K562 (cell line): ENCODE results near the gene MCC. TPM values are rescaled to one million over a fixed set of nuclear protein-coding genes. Genes with fewer than 3 reads are reported as not detected.

ENCODE experiments used
- BRF1 ChIP-seq: IDR thresholded peaks from 3 replicates; pipeline ENCODE4 v1.6.1; 2011; ENCODE audit warnings: borderline replicate concordance, mild to moderate bottlenecking; ENCODE audit not compliant: insufficient read length; ENCODE audit errors: extremely low read depth
- CBFA2T2 ChIP-seq: fragments of 450-650 bp; conservative IDR thresholded peaks from 2 replicates; pipeline ENCODE4 v1.6.1; 2017; ENCODE audit warnings: mild to moderate bottlenecking
- CREB3 ChIP-seq: fragments of 450-650 bp; conservative IDR thresholded peaks from 2 replicates; pipeline ENCODE4 v1.6.1; 2016; ENCODE audit warnings: missing genetic modification characterization, low read depth, mild to moderate bottlenecking, missing compliant biosample characterization, moderate library complexity
- CXXC5 ChIP-seq: fragments of 250-450 bp; sonication (Bioruptor Pico); IDR thresholded peaks from 2 replicates; pipeline ENCODE4 v1.8.0; 2022; ENCODE audit warnings: inconsistent platforms, mild to moderate bottlenecking, moderate library complexity
- DPF2 ChIP-seq: fragments of 450-650 bp; IDR thresholded peaks from 2 replicates; pipeline ENCODE4 v1.6.1; 2016
- LCOR ChIP-seq: sonication (generic); formaldehyde crosslinking; IDR thresholded peaks from 2 replicates; pipeline ENCODE4 v1.8.0; 2022; ENCODE audit warnings: mild to moderate bottlenecking, missing genetic modification reagents
- PREB ChIP-seq: sonication (generic); formaldehyde crosslinking; IDR thresholded peaks from 2 replicates; pipeline ENCODE4 v1.8.1; 2023; ENCODE audit warnings: mild to moderate bottlenecking, missing genetic modification reagents
- RAD21 ChIP-seq, 2 experiments: fragments of 250-450 bp in 1 of 2; fragments of 450-650 bp in 1 of 2; sonication (Bioruptor Pico) in 1 of 2; formaldehyde crosslinking in 1 of 2; IDR thresholded peaks in 1 of 2; conservative IDR thresholded peaks in 1 of 2; 2 replicates each; pipeline versions ENCODE4 v1.4.0 to v1.8.0; 2020 to 2022; ENCODE audit warnings: mild to moderate bottlenecking in 2 of 2, moderate library complexity in 1 of 2
- SMARCE1 ChIP-seq: fragments of 450-650 bp; IDR thresholded peaks from 2 replicates; pipeline ENCODE4 v1.7.1; 2016; ENCODE audit warnings: mild to moderate bottlenecking
- TAL1 ChIP-seq: fragments of 450-650 bp; IDR thresholded peaks from 2 replicates; pipeline ENCODE4 v1.6.1; 2016; ENCODE audit warnings: mild to moderate bottlenecking
- TEAD4 ChIP-seq, 2 experiments: sonication (generic) in 1 of 2; formaldehyde crosslinking in 1 of 2; IDR thresholded peaks; 2 replicates each; pipeline versions ENCODE4 v1.6.1 to v1.8.0; 2012 to 2022; ENCODE audit warnings: borderline replicate concordance in 1 of 2, inconsistent platforms in 1 of 2, low read length in 1 of 2, mild to moderate bottlenecking in 1 of 2, missing genetic modification reagents in 1 of 2
- ZNF143 ChIP-seq: sonication (generic); formaldehyde crosslinking; IDR thresholded peaks from 2 replicates; pipeline ENCODE4 v1.9.0; 2022; ENCODE audit warnings: mild to moderate bottlenecking, missing genetic modification reagents
- ZNF449 ChIP-seq: fragments of 250-450 bp; sonication (Bioruptor Pico); IDR thresholded peaks from 2 replicates; pipeline ENCODE4 v1.8.0; 2022; ENCODE audit warnings: moderate library complexity, mild to moderate bottlenecking, inconsistent platforms
- ZNF830 ChIP-seq: fragments of 250-450 bp; sonication (Bioruptor Pico); IDR thresholded peaks from 2 replicates; pipeline ENCODE4 v1.5.0; 2021; ENCODE audit warnings: mild to moderate bottlenecking
- polyA plus RNA-seq, 8 experiments: library from polyadenylated mRNA; depleted of rRNA in 4 of 8; stranded (reverse) in 5 of 8; unstranded in 3 of 8; fragments of >200 nt; fragmentation: Nextera tagmentation in 2 of 8; fragmentation: Illumina TruSeq in 1 of 8; extraction: Ambion mirVana in 2 of 8; extraction: Trizol in 1 of 8; gene quantifications; 2 replicates each; pipeline versions ENCODE4 v1.2.1 to v1.2.3, GENCODE V29; 2011 to 2014; ENCODE audit warnings: inconsistent platforms in 1 of 8, missing spikeins in 1 of 8
- total RNA-seq, 7 experiments: library from RNA; depleted of rRNA in 6 of 7; stranded (reverse); fragments of >200 nt in 6 of 7; fragmentation: Illumina TruSeq in 2 of 7; extraction: Trizol in 2 of 7; gene quantifications; 2 replicates each; pipeline versions ENCODE4 v1.2.1 to v1.2.3, GENCODE V29; 2011 to 2021; ENCODE audit warnings: low replicate concordance in 1 of 7
- TF ChIP-seq, protein P1 (sequence below), 2 experiments: fragments of 450-650 bp; IDR thresholded peaks; 2 replicates each; pipeline ENCODE4 v1.6.1; 2018; ENCODE audit warnings: mild to moderate bottlenecking in 2 of 2, low read depth in 1 of 2; ENCODE audit not compliant: partially characterized antibody in 2 of 2
- TF ChIP-seq, protein P2 (sequence below): fragments of 450-650 bp; IDR thresholded peaks from 2 replicates; pipeline ENCODE4 v1.6.1; 2017; ENCODE audit warnings: antibody characterized with exemption, mild to moderate bottlenecking

Gene MCC
- total and polyA plus RNA-seq, 9 of the 15 experiments (the other 6 are each of a cell fraction or from before 2014, with no cell fraction given), result 0.04 to 0.24 (median 0.06) TPM; not detected in 1

DNA sequence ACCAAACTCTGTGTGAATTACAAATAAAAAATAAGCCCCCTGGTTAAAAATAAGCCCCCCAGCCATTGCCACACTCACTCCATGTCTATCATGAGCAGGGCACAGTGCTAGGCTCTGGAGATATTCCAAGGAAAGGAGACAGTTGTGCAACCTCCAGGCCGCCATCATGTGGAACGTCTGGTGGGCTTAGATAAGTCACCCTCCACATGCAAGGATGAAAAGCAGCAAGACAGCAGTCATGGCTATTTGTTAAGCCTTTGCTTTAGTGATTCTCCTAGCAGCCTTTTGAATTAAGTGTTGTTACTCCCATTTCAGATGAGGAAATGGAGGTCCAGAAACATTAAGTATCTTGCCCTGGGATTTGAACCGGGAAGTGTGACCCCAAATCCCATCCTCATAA, 416.9 kb downstream of the MCC start (continued):
- TF ChIP-seq ZNF830 (CRISPR knock-in tag), result no peak
- TF ChIP-seq CREB3 (tag), result 0 out of 2 replicates have a peak, but pooled peaks have one; percentile 23
- TF ChIP-seq CBFA2T2, result peak; percentile 69
- TF ChIP-seq, protein P1, sequence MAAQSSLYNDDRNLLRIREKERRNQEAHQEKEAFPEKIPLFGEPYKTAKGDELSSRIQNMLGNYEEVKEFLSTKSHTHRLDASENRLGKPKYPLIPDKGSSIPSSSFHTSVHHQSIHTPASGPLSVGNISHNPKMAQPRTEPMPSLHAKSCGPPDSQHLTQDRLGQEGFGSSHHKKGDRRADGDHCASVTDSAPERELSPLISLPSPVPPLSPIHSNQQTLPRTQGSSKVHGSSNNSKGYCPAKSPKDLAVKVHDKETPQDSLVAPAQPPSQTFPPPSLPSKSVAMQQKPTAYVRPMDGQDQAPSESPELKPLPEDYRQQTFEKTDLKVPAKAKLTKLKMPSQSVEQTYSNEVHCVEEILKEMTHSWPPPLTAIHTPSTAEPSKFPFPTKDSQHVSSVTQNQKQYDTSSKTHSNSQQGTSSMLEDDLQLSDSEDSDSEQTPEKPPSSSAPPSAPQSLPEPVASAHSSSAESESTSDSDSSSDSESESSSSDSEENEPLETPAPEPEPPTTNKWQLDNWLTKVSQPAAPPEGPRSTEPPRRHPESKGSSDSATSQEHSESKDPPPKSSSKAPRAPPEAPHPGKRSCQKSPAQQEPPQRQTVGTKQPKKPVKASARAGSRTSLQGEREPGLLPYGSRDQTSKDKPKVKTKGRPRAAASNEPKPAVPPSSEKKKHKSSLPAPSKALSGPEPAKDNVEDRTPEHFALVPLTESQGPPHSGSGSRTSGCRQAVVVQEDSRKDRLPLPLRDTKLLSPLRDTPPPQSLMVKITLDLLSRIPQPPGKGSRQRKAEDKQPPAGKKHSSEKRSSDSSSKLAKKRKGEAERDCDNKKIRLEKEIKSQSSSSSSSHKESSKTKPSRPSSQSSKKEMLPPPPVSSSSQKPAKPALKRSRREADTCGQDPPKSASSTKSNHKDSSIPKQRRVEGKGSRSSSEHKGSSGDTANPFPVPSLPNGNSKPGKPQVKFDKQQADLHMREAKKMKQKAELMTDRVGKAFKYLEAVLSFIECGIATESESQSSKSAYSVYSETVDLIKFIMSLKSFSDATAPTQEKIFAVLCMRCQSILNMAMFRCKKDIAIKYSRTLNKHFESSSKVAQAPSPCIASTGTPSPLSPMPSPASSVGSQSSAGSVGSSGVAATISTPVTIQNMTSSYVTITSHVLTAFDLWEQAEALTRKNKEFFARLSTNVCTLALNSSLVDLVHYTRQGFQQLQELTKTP (IDR thresholded peaks at IDR 0.05; ENCODE audit: low read depth in 1 of 2, partially characterized antibody in 2 of 2), result no peak
- no peak for TF ChIP-seq RAD21 (CRISPR knock-in tag; conservative IDR thresholded peaks at IDR 0.05 in 1 of 2, IDR thresholded peaks at IDR 0.05 in 1 of 2)
- no peak for TF ChIP-seq BRF1
- TF ChIP-seq, protein P2, sequence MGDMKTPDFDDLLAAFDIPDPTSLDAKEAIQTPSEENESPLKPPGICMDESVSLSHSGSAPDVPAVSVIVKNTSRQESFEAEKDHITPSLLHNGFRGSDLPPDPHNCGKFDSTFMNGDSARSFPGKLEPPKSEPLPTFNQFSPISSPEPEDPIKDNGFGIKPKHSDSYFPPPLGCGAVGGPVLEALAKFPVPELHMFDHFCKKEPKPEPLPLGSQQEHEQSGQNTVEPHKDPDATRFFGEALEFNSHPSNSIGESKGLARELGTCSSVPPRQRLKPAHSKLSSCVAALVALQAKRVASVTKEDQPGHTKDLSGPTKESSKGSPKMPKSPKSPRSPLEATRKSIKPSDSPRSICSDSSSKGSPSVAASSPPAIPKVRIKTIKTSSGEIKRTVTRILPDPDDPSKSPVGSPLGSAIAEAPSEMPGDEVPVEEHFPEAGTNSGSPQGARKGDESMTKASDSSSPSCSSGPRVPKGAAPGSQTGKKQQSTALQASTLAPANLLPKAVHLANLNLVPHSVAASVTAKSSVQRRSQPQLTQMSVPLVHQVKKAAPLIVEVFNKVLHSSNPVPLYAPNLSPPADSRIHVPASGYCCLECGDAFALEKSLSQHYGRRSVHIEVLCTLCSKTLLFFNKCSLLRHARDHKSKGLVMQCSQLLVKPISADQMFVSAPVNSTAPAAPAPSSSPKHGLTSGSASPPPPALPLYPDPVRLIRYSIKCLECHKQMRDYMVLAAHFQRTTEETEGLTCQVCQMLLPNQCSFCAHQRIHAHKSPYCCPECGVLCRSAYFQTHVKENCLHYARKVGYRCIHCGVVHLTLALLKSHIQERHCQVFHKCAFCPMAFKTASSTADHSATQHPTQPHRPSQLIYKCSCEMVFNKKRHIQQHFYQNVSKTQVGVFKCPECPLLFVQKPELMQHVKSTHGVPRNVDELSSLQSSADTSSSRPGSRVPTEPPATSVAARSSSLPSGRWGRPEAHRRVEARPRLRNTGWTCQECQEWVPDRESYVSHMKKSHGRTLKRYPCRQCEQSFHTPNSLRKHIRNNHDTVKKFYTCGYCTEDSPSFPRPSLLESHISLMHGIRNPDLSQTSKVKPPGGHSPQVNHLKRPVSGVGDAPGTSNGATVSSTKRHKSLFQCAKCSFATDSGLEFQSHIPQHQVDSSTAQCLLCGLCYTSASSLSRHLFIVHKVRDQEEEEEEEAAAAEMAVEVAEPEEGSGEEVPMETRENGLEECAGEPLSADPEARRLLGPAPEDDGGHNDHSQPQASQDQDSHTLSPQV, result peak; percentile 80
- TF ChIP-seq SMARCE1, result no peak
- no peak for TF ChIP-seq ZNF449 (CRISPR knock-in tag)
- no peak for TF ChIP-seq LCOR (CRISPR knock-in tag)
- peak; percentile 19; the same call in 1 of the 2 replicates for TF ChIP-seq CXXC5 (CRISPR knock-in tag)
- TF ChIP-seq ZNF143, result no peak
- peak; percentile 80 for TF ChIP-seq TEAD4 (IDR thresholded peaks at IDR 0.05; ENCODE audit: low read length)
- TF ChIP-seq TEAD4 (CRISPR knock-in tag; IDR thresholded peaks at IDR 0.05; ENCODE audit: borderline replicate concordance), result no peak
- TF ChIP-seq PREB (CRISPR knock-in tag), result no peak
- peak; percentile 79 for TF ChIP-seq TAL1
- peak; percentile 90 for TF ChIP-seq DPF2
